ENCODE data around the gene GNPDA1. TPM values are rescaled to one million over a fixed set of nuclear protein-coding genes. Genes with fewer than 3 reads are reported as not detected.
A peak's percentile ranks its signal among the peaks of the same experiment; 100 is the strongest.

The GNPDA1 gene
- total RNA-seq, 1 donor from 2014 or later, result 55.0 TPM

GRCh38 chr5:142015781-142016533 lies 3.1 kb upstream of the GNPDA1 start:
- H3K4me1 Mint-ChIP-seq, result peaks cover 13% of the 10 kb centered on the region
- H3K4me3 Mint-ChIP-seq, result no peak overlapping the region
- TF ChIP-seq CTCF (IDR thresholded peaks at IDR 0.05; ENCODE audit: unreplicated experiment), result no peak
- H3K27me3 Mint-ChIP-seq (ENCODE audit: low read depth), result peaks cover 1% of the 10 kb centered on the region
- peaks cover 6% of the 10 kb centered on the region for H3K9me3 Mint-ChIP-seq
- peaks cover 4% of the 10 kb centered on the region for H3K36me3 Mint-ChIP-seq
- no peak for DNase-seq (ENCODE audit: low spot score in 2 of 2, unreplicated experiment in 2 of 2)
- H3K27ac Mint-ChIP-seq, result no peak overlapping the region

- no peak for DNase-seq (ENCODE audit: low spot score in 2 of 2, unreplicated experiment in 2 of 2)
- TF ChIP-seq CTCF (IDR thresholded peaks at IDR 0.05; ENCODE audit: unreplicated experiment), result peak; percentile 52
- no peaks in the 10 kb centered on the region for H3K36me3 Mint-ChIP-seq
- peaks cover 13% of the 10 kb centered on the region for H3K4me1 Mint-ChIP-seq
- H3K9me3 Mint-ChIP-seq, result peaks cover under 1% of the 10 kb centered on the region
- peaks cover 1% of the 10 kb centered on the region for H3K27me3 Mint-ChIP-seq (ENCODE audit: low read depth)
- H3K4me3 Mint-ChIP-seq, result no peak overlapping the region
- no peak overlapping the region for H3K27ac Mint-ChIP-seq
These were observed 2.2 kb upstream of the GNPDA1 start for GRCh38 chr5:142014911-142015584.

GRCh38 chr5:142013734-142014521 lies 1.1 kb upstream of the GNPDA1 start:
- Mint-ChIP-seq H3K4me1 (peaks cover 13% of the 10 kb centered on the region), H3K9me3 (no peaks in the 10 kb centered on the region), H3K27ac (peak overlapping the region; percentile 97), H3K36me3 (peaks cover 4% of the 10 kb centered on the region), H3K27me3 (ENCODE audit: low read depth) (peaks cover 1% of the 10 kb centered on the region), H3K4me3 (peak overlapping the region; percentile 81)
- no peak for TF ChIP-seq CTCF (IDR thresholded peaks at IDR 0.05; ENCODE audit: unreplicated experiment)
- no peak for DNase-seq (ENCODE audit: low spot score in 2 of 2, unreplicated experiment in 2 of 2)

GRCh38 chr5:142012186-142012785 lies 541 bp downstream of the GNPDA1 start:
- Mint-ChIP-seq H3K36me3 (peaks cover 16% of the 10 kb centered on the region), H3K4me1 (peaks cover 13% of the 10 kb centered on the region), H3K9me3 (no peaks in the 10 kb centered on the region), H3K27me3 (ENCODE audit: low read depth) (peaks cover 1% of the 10 kb centered on the region), H3K4me3 (peak overlapping the region; percentile 81), H3K27ac (peak overlapping the region; percentile 66)
- peak in 1 of 2 experiments; percentile 46 for DNase-seq (ENCODE audit: low spot score in 2 of 2, unreplicated experiment in 2 of 2)
- TF ChIP-seq CTCF (IDR thresholded peaks at IDR 0.05; ENCODE audit: unreplicated experiment), result no peak

- Mint-ChIP-seq H3K4me3 (peak overlapping the region; percentile 81), H3K9me3 (no peaks in the 10 kb centered on the region), H3K36me3 (peaks cover 20% of the 10 kb centered on the region), H3K27ac (peak overlapping the region; percentile 66), H3K4me1 (peaks cover 13% of the 10 kb centered on the region), H3K27me3 (ENCODE audit: low read depth) (no peaks in the 10 kb centered on the region)
- no peak for DNase-seq (ENCODE audit: low spot score in 2 of 2, unreplicated experiment in 2 of 2)
- no peak for TF ChIP-seq CTCF (IDR thresholded peaks at IDR 0.05; ENCODE audit: unreplicated experiment)
These were observed 1.1 kb downstream of the GNPDA1 start for GRCh38 chr5:142011572-142012185.
